IMR-90 (cell line): ENCODE results near the gene SECTM1. TPM values are rescaled to one million over a fixed set of nuclear protein-coding genes. Genes with fewer than 3 reads are reported as not detected.

Source experiments
- ATAC-seq: fragments of 200-7000 bp; cut with Tn5 transposase; 2 replicates; pipeline ENCODE4 v1.9.1; 2020; ENCODE audit warnings: low read depth, mild to moderate bottlenecking, moderate library complexity
- BruUV-seq: library from RNA; stranded (reverse); fragments of 400-500 nt; replicated peaks from 2 replicates; lab custom pipeline; 2021; lab: Mats Ljungman, UMichigan
- CTCF ChIA-PET: fragments of 300-600 bp; formaldehyde crosslinking; extraction: SDS; loops from one replicate; lab custom pipeline; 2021; ENCODE audit warnings: antibody characterized with exemption; lab: Yijun Ruan, JAX
- POLR2A ChIA-PET: fragments of 300-600 bp; sonication (Branson Sonifier 250); formaldehyde crosslinking; loops from one replicate; lab custom pipeline; 2022; ENCODE audit warnings: antibody characterized with exemption; ENCODE audit not compliant: unreplicated experiment; lab: Charles Lee
- DNase-seq: peaks from one replicate; pipeline ENCODE4 v3.0.0; 2013
- H2AFZ ChIP-seq: replicated peaks from 2 replicates; pipeline ENCODE3; 2013; ENCODE audit warnings: low read length, mild to moderate bottlenecking; ENCODE audit not compliant: poor library complexity
- H2AK5ac ChIP-seq: 2 replicates; pipeline ENCODE4 v1.6.1; 2013; ENCODE audit warnings: low read depth, low read length, inconsistent platforms
- H2AK9ac ChIP-seq: replicated peaks from 2 replicates; pipeline ENCODE3; 2013; ENCODE audit warnings: mild to moderate bottlenecking, low read depth, low read length, moderate library complexity; ENCODE audit not compliant: poor library complexity
- H2BK120ac ChIP-seq: 2 replicates; pipeline ENCODE4 v1.6.1; 2013; ENCODE audit warnings: low read depth, low read length, inconsistent platforms
- H2BK15ac ChIP-seq: 3 replicates; pipeline ENCODE4 v1.6.1; 2013; ENCODE audit warnings: low read depth, low read length, inconsistent platforms
- H2BK20ac ChIP-seq: 2 replicates; pipeline ENCODE4 v1.6.1; 2013; ENCODE audit warnings: low read depth, mild to moderate bottlenecking, inconsistent platforms, low read length, moderate library complexity
- H2BK5ac ChIP-seq: 2 replicates; pipeline ENCODE4 v1.6.1; 2013; ENCODE audit warnings: mild to moderate bottlenecking, low read depth, low read length, inconsistent platforms; ENCODE audit not compliant: poor library complexity, severe bottlenecking
- H3K14ac ChIP-seq: replicated peaks from 2 replicates; pipeline ENCODE4 v1.6.1; 2013; ENCODE audit warnings: low read depth, low read length, inconsistent platforms
- H3K18ac ChIP-seq: 2 replicates; pipeline ENCODE4 v1.6.1; 2013; ENCODE audit warnings: low read depth, low read length, control low read depth
- H3K23ac ChIP-seq: 2 replicates; pipeline ENCODE4 v1.6.1; 2013; ENCODE audit warnings: low read depth, low read length, inconsistent platforms
- H3K27ac ChIP-seq: 2 replicates; pipeline ENCODE4 v1.5.1; 2013; ENCODE audit warnings: mild to moderate bottlenecking, control low read depth, low read length; ENCODE audit not compliant: insufficient read depth
- H3K27me3 ChIP-seq: 2 replicates; pipeline ENCODE4 v1.6.1; 2013; ENCODE audit warnings: low read length; ENCODE audit not compliant: control insufficient read depth, insufficient read depth
- H3K36me3 ChIP-seq: 2 replicates; pipeline ENCODE4 v1.6.1; 2013; ENCODE audit warnings: low read length, mixed read lengths; ENCODE audit not compliant: control insufficient read depth, insufficient read depth
- H3K4ac ChIP-seq: 2 replicates; pipeline ENCODE4 v1.6.1; 2013; ENCODE audit warnings: low read depth, low read length, inconsistent platforms
- H3K4me1 ChIP-seq: 2 replicates; pipeline ENCODE4 v1.6.1; 2013; ENCODE audit warnings: low read length, mixed read lengths; ENCODE audit not compliant: control insufficient read depth, insufficient read depth
- H3K4me2 ChIP-seq: 2 replicates; pipeline ENCODE4 v1.6.1; 2013; ENCODE audit warnings: low read depth, mild to moderate bottlenecking, control low read depth, low read length, moderate library complexity
- H3K4me3 ChIP-seq: 2 replicates; pipeline ENCODE4 v1.5.1; 2013; ENCODE audit warnings: low read depth, mild to moderate bottlenecking, control low read depth, low read length, moderate library complexity; ENCODE audit not compliant: insufficient read depth
- H3K56ac ChIP-seq: 2 replicates; pipeline ENCODE4 v1.6.1; 2013; ENCODE audit warnings: low read length, inconsistent platforms; ENCODE audit not compliant: insufficient read depth; ENCODE audit errors: extremely low read depth
- H3K79me1 ChIP-seq, 2 experiments: 2 replicates each; pipeline ENCODE4 v1.6.1; 2013; ENCODE audit warnings: low read length in 2 of 2, inconsistent platforms in 1 of 2, low read depth in 1 of 2
- H3K9ac ChIP-seq: 2 replicates; pipeline ENCODE4 v1.6.1; 2013; ENCODE audit warnings: low read depth, low read length, control low read depth
- H3K9me1 ChIP-seq: 2 replicates; pipeline ENCODE4 v1.6.1; 2013; ENCODE audit warnings: low read length, inconsistent platforms; ENCODE audit not compliant: insufficient read depth
- H3K9me3 ChIP-seq: 2 replicates; pipeline ENCODE4 v1.6.1; 2013; ENCODE audit warnings: low read length; ENCODE audit not compliant: control insufficient read depth, insufficient read depth
- H4K20me1 ChIP-seq: 2 replicates; pipeline ENCODE4 v1.6.1; 2013; ENCODE audit warnings: low read length, inconsistent platforms; ENCODE audit not compliant: insufficient read depth
- H4K5ac ChIP-seq: 2 replicates; pipeline ENCODE4 v1.6.1; 2013; ENCODE audit warnings: mild to moderate bottlenecking, low read depth, low read length, control low read depth
- H4K8ac ChIP-seq, 2 experiments: 2 replicates each; pipeline ENCODE4 v1.6.1; 2013; ENCODE audit warnings: low read depth in 2 of 2, low read length in 2 of 2, control low read depth in 1 of 2, inconsistent platforms in 1 of 2
- H4K91ac ChIP-seq: 2 replicates; pipeline ENCODE4 v1.6.1; 2013; ENCODE audit warnings: low read depth, low read length, inconsistent platforms; ENCODE audit not compliant: insufficient read depth
- BHLHE40 ChIP-seq: fragments of 150-350 bp; IDR thresholded peaks from 2 replicates; pipeline ENCODE4 v1.6.1; 2016; ENCODE audit warnings: mild to moderate bottlenecking, low read depth, low read length
- FOS ChIP-seq: fragments of 150-350 bp; IDR thresholded peaks from 2 replicates; pipeline ENCODE4 v1.6.1; 2016; ENCODE audit warnings: low read depth, low read length
- MAFK ChIP-seq: IDR thresholded peaks from 2 replicates; pipeline ENCODE4 v1.6.1; 2012; ENCODE audit warnings: low read depth, low read length, improper control_type of control experiment
- MAZ ChIP-seq: IDR thresholded peaks from 2 replicates; pipeline ENCODE4 v1.6.1; 2012; ENCODE audit warnings: low read depth, mild to moderate bottlenecking, low read length, improper control_type of control experiment, moderate library complexity, borderline replicate concordance
- MXI1 ChIP-seq: IDR thresholded peaks from 2 replicates; pipeline ENCODE4 v1.6.1; 2012; ENCODE audit warnings: low read depth, mild to moderate bottlenecking, low read length, moderate library complexity, borderline replicate concordance
- NFE2L2 ChIP-seq: fragments of 150-350 bp; IDR thresholded peaks from 2 replicates; pipeline ENCODE4 v1.6.1; 2016; ENCODE audit warnings: low read depth, mild to moderate bottlenecking, low read length
- POLR2A ChIP-seq: IDR thresholded peaks from 2 replicates; pipeline ENCODE4 v1.6.1; 2012; ENCODE audit warnings: mild to moderate bottlenecking, low read depth, low read length
- RAD21 ChIP-seq: IDR thresholded peaks from 2 replicates; pipeline ENCODE4 v1.6.1; 2012; ENCODE audit warnings: low read length, improper control_type of control experiment
- RCOR1 ChIP-seq: IDR thresholded peaks from 2 replicates; pipeline ENCODE4 v1.6.1; 2012; ENCODE audit warnings: mild to moderate bottlenecking, low read length, improper control_type of control experiment; ENCODE audit not compliant: insufficient replicate concordance
- WGBS, 2 experiments: methylation state at CpG; one replicate each; pipeline versions ENCODE4 v1.1.5 to v1.1.7; 2013; ENCODE audit warnings: missing lambda C conversion rate in 2 of 2; ENCODE audit not compliant: insufficient read length in 1 of 2; ENCODE audit errors: extremely low coverage in 2 of 2; 5-methylcytosine and 5-hydroxymethylcytosine counted together
- dilution Hi-C: fragments of 300-500 bp; cut with HindIII; formaldehyde crosslinking; loops from one replicate; pipeline ENCODE4 v1.14.3; 2018; ENCODE audit warnings: low sequenced_read_pairs; ENCODE audit not compliant: unreplicated experiment
- in situ Hi-C: fragments of 300-500 bp; cut with MboI; formaldehyde crosslinking; loops from 3 replicates; pipeline ENCODE4 v1.14.3; 2019; ENCODE audit warnings: low sequenced_read_pairs, inconsistent platforms, mixed read lengths
- intact Hi-C: fragments of 100-400 bp; cut with micrococcal nuclease; formaldehyde crosslinking; loops from 2 replicates; pipeline ENCODE4 v1.10.0; 2022
- polyA plus RNA-seq, 3 experiments: library from polyadenylated mRNA; depleted of rRNA; stranded (reverse); fragments of >200 nt; gene quantifications; 2 replicates each; pipeline ENCODE4 v1.2.3, GENCODE V29; 2012; ENCODE audit warnings: low replicate concordance in 1 of 3
- total RNA-seq: library from RNA; depleted of rRNA; stranded (reverse); fragments of >200 nt; gene quantifications from 2 replicates; pipeline ENCODE4 v1.2.3, GENCODE V29; 2012
- TF ChIP-seq, protein P1 (sequence below): fragments of 150-350 bp; IDR thresholded peaks from 2 replicates; pipeline ENCODE4 v1.6.1; 2016; ENCODE audit warnings: low read depth, mild to moderate bottlenecking, low read length, moderate library complexity, borderline replicate concordance
- TF ChIP-seq, protein P2 (sequence below): conservative IDR thresholded peaks from 2 replicates; pipeline ENCODE4 v1.5.1; 2012; ENCODE audit warnings: mild to moderate bottlenecking, low read depth, low read length, improper control_type of control experiment
- TF ChIP-seq, protein P3 (sequence below): fragments of 150-350 bp; IDR thresholded peaks from 2 replicates; pipeline ENCODE4 v1.6.1; 2017; ENCODE audit warnings: mild to moderate bottlenecking, antibody characterized with exemption, low read length, low read depth

SECTM1 gene
- total and polyA plus RNA-seq, 2 of the 4 experiments (the other 2 are of a cell fraction) = 2.3 to 4.4 TPM

DNA sequence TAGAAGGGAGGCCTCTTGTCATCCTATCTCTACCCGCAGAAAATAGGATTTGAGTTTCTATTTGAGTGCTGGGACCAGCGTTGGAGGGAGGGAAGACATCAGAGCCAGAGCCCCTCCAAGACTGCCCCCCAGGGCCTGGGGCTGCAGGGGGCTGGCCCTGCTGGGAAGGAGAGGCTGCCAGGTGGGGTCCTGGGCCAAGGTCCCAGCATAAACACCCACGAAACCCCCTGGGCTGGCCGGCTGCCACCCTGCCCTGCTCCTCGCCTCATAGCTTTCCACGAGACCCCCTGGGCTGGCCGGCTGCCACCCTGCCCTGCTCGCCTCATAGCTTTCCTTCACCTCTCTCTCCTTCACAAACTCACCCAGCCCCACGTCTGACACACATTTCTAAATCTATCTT lies 14.9 kb upstream of the SECTM1 start:
- H3K14ac ChIP-seq = no peak overlapping the region
- peaks cover 18% of the 10 kb centered on the region for H3K27me3 ChIP-seq
- in situ Hi-C loops (no loop called here), intact Hi-C loops (no loop called here), dilution Hi-C loops (no loop called here)
- no peak for ATAC-seq
- H3K23ac ChIP-seq = no peak overlapping the region
- H4K91ac ChIP-seq = no peak overlapping the region
- H3K79me1 ChIP-seq = no peaks in the 10 kb centered on the region
- H3K18ac ChIP-seq = no peak overlapping the region
- H2AK5ac ChIP-seq = no peak overlapping the region
- no peak for TF ChIP-seq RAD21
- TF ChIP-seq MAZ = no peak
- TF ChIP-seq, protein P1, sequence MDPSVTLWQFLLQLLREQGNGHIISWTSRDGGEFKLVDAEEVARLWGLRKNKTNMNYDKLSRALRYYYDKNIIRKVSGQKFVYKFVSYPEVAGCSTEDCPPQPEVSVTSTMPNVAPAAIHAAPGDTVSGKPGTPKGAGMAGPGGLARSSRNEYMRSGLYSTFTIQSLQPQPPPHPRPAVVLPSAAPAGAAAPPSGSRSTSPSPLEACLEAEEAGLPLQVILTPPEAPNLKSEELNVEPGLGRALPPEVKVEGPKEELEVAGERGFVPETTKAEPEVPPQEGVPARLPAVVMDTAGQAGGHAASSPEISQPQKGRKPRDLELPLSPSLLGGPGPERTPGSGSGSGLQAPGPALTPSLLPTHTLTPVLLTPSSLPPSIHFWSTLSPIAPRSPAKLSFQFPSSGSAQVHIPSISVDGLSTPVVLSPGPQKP = no peak
- no peak for TF ChIP-seq NFE2L2
- no peak for TF ChIP-seq MXI1
- TF ChIP-seq, protein P2, sequence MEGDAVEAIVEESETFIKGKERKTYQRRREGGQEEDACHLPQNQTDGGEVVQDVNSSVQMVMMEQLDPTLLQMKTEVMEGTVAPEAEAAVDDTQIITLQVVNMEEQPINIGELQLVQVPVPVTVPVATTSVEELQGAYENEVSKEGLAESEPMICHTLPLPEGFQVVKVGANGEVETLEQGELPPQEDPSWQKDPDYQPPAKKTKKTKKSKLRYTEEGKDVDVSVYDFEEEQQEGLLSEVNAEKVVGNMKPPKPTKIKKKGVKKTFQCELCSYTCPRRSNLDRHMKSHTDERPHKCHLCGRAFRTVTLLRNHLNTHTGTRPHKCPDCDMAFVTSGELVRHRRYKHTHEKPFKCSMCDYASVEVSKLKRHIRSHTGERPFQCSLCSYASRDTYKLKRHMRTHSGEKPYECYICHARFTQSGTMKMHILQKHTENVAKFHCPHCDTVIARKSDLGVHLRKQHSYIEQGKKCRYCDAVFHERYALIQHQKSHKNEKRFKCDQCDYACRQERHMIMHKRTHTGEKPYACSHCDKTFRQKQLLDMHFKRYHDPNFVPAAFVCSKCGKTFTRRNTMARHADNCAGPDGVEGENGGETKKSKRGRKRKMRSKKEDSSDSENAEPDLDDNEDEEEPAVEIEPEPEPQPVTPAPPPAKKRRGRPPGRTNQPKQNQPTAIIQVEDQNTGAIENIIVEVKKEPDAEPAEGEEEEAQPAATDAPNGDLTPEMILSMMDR = no peak
- TF ChIP-seq, protein P3, sequence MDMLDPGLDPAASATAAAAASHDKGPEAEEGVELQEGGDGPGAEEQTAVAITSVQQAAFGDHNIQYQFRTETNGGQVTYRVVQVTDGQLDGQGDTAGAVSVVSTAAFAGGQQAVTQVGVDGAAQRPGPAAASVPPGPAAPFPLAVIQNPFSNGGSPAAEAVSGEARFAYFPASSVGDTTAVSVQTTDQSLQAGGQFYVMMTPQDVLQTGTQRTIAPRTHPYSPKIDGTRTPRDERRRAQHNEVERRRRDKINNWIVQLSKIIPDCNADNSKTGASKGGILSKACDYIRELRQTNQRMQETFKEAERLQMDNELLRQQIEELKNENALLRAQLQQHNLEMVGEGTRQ = no peak
- no peak for TF ChIP-seq BHLHE40
- no peak for TF ChIP-seq FOS
- TF ChIP-seq RCOR1 = no peak
- TF ChIP-seq MAFK = no peak
- no peak for TF ChIP-seq POLR2A
- 36% methylated on average over 4 of the region's 9 CpGs; no CpG with 5 or more reads in 1 of the 2 experiments for WGBS, 2 experiments
- H4K20me1 ChIP-seq = peaks cover 7% of the 10 kb centered on the region; the same call in 1 of the 2 replicates
- no peak overlapping the region for H3K27ac ChIP-seq
- H2BK120ac ChIP-seq = no peak overlapping the region
- H3K4me3 ChIP-seq = no peak overlapping the region
- no peak overlapping the region for H4K8ac ChIP-seq
- H4K5ac ChIP-seq = no peak overlapping the region
- no peaks in the 10 kb centered on the region for H3K36me3 ChIP-seq
- no peak overlapping the region for H3K9ac ChIP-seq
- no TSS peak for BruUV-seq
- H2AFZ ChIP-seq = no peak overlapping the region
- no peak overlapping the region for H3K56ac ChIP-seq
- no peaks in the 10 kb centered on the region; the same call in 1 of the 2 replicates for H3K4me1 ChIP-seq
- DNase-seq = no peak
- no peak overlapping the region for H3K4me2 ChIP-seq
- no peak overlapping the region for H2BK5ac ChIP-seq
- H3K9me1 ChIP-seq = no peaks in the 10 kb centered on the region
- no peak overlapping the region for H2BK15ac ChIP-seq
- no peak overlapping the region for H2AK9ac ChIP-seq
- ChIA-PET CTCF (interaction anchor here (0.7 kb wide), 1 partner anchor 148 kb away, joined by 5 read pairs; no protein-coding TSS in a partner anchor), POLR2A (no interaction called here)
- no peak overlapping the region for H3K4ac ChIP-seq
- H2BK20ac ChIP-seq = no peak overlapping the region
- H3K9me3 ChIP-seq = no peaks in the 10 kb centered on the region
